Neural cell (in vitro differentiated cells): ENCODE results near the gene NOX4. TPM values are rescaled to one million over a fixed set of nuclear protein-coding genes. Genes with fewer than 3 reads are reported as not detected.

Experiments
- H2AFZ ChIP-seq: fragments of 200-600, 300-800 bp; sonication (generic), shearing (Covaris generic); 2 replicates; pipeline ENCODE4 v1.6.0; 2014; ENCODE audit warnings: low read depth, mild to moderate bottlenecking, antibody characterized with exemption, low read length, moderate library complexity
- H3F3A ChIP-seq: fragments of 200-600 bp; shearing (Covaris generic); 2 replicates; pipeline ENCODE4 v1.6.1; 2016; ENCODE audit warnings: mild to moderate bottlenecking, moderate library complexity, mixed read lengths, antibody characterized with exemption, low read length; ENCODE audit not compliant: insufficient read depth, poor library complexity, severe bottlenecking
- H3K27ac ChIP-seq: fragments of 200-600, 300-800 bp; sonication (generic), shearing (Covaris generic); 2 replicates; pipeline ENCODE4 v1.5.1; 2014; ENCODE audit warnings: mild to moderate bottlenecking, low read length, moderate library complexity
- H3K27me3 ChIP-seq: fragments of 300-800, 200-600 bp; sonication (generic), shearing (Covaris generic); 2 replicates; pipeline ENCODE4 v1.6.0; 2014; ENCODE audit warnings: mild to moderate bottlenecking, low read depth, low read length, moderate library complexity; ENCODE audit not compliant: insufficient read depth
- H3K36me3 ChIP-seq: fragments of 300-800, 200-600 bp; sonication (generic), shearing (Covaris generic); 2 replicates; pipeline ENCODE4 v1.5.1; 2014; ENCODE audit warnings: mild to moderate bottlenecking, antibody characterized with exemption, low read length, moderate library complexity; ENCODE audit not compliant: insufficient read depth
- H3K4me2 ChIP-seq: fragments of 300-800, 200-600 bp; sonication (generic), shearing (Covaris generic); 2 replicates; pipeline ENCODE4 v1.6.0; 2014; ENCODE audit warnings: mild to moderate bottlenecking, low read length
- H3K4me3 ChIP-seq: fragments of 300-800, 200-600 bp; sonication (generic), shearing (Covaris generic); 2 replicates; pipeline ENCODE4 v1.5.1; 2014; ENCODE audit warnings: mild to moderate bottlenecking, low read length, moderate library complexity
- H3K79me2 ChIP-seq: fragments of 200-600 bp; shearing (Covaris generic); replicated peaks from 2 replicates; pipeline ENCODE4 v1.6.0; 2014; ENCODE audit warnings: mild to moderate bottlenecking, low read length, moderate library complexity; ENCODE audit not compliant: insufficient read depth
- H3K9ac ChIP-seq: fragments of 300-800, 200-600 bp; sonication (generic), shearing (Covaris generic); 2 replicates; pipeline ENCODE4 v1.6.1; 2016; ENCODE audit warnings: mild to moderate bottlenecking, low read length, mixed read lengths
- H3K9me2 ChIP-seq: fragments of 200-600 bp; shearing (Covaris generic); 2 replicates; pipeline ENCODE4 v1.6.1; 2016; ENCODE audit warnings: mild to moderate bottlenecking, low read length, mixed read lengths; ENCODE audit not compliant: insufficient read depth
- H3K9me3 ChIP-seq: fragments of 200-600, 300-800 bp; sonication (generic), shearing (Covaris generic); 2 replicates; pipeline ENCODE4 v1.6.1; 2016; ENCODE audit warnings: mild to moderate bottlenecking, mixed run types, low read length, moderate library complexity, mixed read lengths
- H4K20me1 ChIP-seq: fragments of 200-600 bp; shearing (Covaris generic); 2 replicates; pipeline ENCODE4 v1.6.1; 2016; ENCODE audit warnings: mild to moderate bottlenecking, mixed run types; ENCODE audit not compliant: insufficient read depth
- EP300 ChIP-seq: fragments of 450-650 bp; conservative IDR thresholded peaks from 2 replicates; pipeline ENCODE4 v1.6.1; 2014; ENCODE audit warnings: antibody characterized with exemption, mild to moderate bottlenecking, moderate library complexity; ENCODE audit not compliant: poor library complexity, severe bottlenecking
- EZH2 ChIP-seq: fragments of 200-600, 300-800 bp; shearing (Covaris generic), sonication (generic); IDR thresholded peaks from 2 replicates; pipeline ENCODE4 v1.6.1; 2014; ENCODE audit warnings: antibody characterized with exemption, low read length, borderline replicate concordance, mild to moderate bottlenecking; ENCODE audit not compliant: insufficient read depth, poor library complexity, severe bottlenecking
- MXI1 ChIP-seq: fragments of 450-650 bp; conservative IDR thresholded peaks from 2 replicates; pipeline ENCODE4 v1.6.1; 2014; ENCODE audit warnings: antibody characterized with exemption, mild to moderate bottlenecking; ENCODE audit not compliant: poor library complexity, severe bottlenecking
- POLR2AphosphoS5 ChIP-seq: IDR thresholded peaks from 2 replicates; pipeline ENCODE4 v1.6.1; 2012
- RAD21 ChIP-seq: fragments of 450-650 bp; conservative IDR thresholded peaks from 2 replicates; pipeline ENCODE4 v1.6.1; 2014; ENCODE audit warnings: antibody characterized with exemption, mild to moderate bottlenecking, moderate library complexity
- SMC3 ChIP-seq: fragments of 450-650 bp; conservative IDR thresholded peaks from 2 replicates; pipeline ENCODE4 v1.6.1; 2014; ENCODE audit warnings: antibody characterized with exemption, mild to moderate bottlenecking, moderate library complexity; ENCODE audit not compliant: poor library complexity
- TAF1 ChIP-seq: IDR thresholded peaks from 2 replicates; pipeline ENCODE4 v1.6.1; 2012; ENCODE audit warnings: low read depth
- polyA plus RNA-seq: library from polyadenylated mRNA; depleted of rRNA; stranded (reverse); fragments of >200 nt; gene quantifications from 2 replicates; pipeline ENCODE4 v1.2.3, GENCODE V29; 2014
- TF ChIP-seq, protein P1 (sequence below): IDR thresholded peaks from 2 replicates; pipeline ENCODE4 v1.6.1; 2012; ENCODE audit warnings: borderline replicate concordance
- TF ChIP-seq, protein P2 (sequence below): fragments of 450-650 bp; IDR thresholded peaks from 2 replicates; pipeline ENCODE4 v1.5.1; 2014; ENCODE audit warnings: antibody characterized with exemption, mild to moderate bottlenecking, moderate library complexity; ENCODE audit not compliant: poor library complexity, severe bottlenecking

NOX4 gene
- polyA plus RNA-seq, 1 donor from 2014 or later, result 0.71 TPM

DNA sequence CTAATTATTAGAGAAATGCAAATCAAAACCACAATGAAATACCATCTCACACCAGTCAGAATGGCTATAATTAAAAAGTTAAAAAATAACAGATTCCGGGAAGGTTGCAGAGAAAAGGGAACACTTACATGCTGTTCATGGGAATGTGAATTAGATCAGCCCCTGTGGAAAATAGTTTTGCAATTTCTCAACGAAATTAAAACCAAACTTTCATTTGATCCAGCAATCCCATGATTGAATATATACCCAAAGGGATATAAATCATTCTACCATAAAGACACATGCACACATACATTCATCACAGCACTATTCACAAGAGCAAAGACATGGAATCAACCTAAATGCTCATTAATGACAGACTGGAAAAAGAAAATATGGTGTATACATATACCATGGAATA, 32.5 kb downstream of the NOX4 start:
- H3K4me2 ChIP-seq, result no peak overlapping the region
- no peaks in the 10 kb centered on the region for H3F3A ChIP-seq
- H3K27ac ChIP-seq, result no peak overlapping the region
- H3K4me3 ChIP-seq, result no peak overlapping the region
- no peaks in the 10 kb centered on the region for H3K79me2 ChIP-seq
- H3K9ac ChIP-seq, result no peak overlapping the region
- H3K9me3 ChIP-seq, result no peaks in the 10 kb centered on the region
- H3K27me3 ChIP-seq, result no peaks in the 10 kb centered on the region
- no peaks in the 10 kb centered on the region for H3K9me2 ChIP-seq
- no peak overlapping the region for H2AFZ ChIP-seq
- H4K20me1 ChIP-seq, result no peaks in the 10 kb centered on the region
- no peaks in the 10 kb centered on the region for H3K36me3 ChIP-seq
- no peak for TF ChIP-seq MXI1
- TF ChIP-seq TAF1, result no peak
- TF ChIP-seq EZH2, result no peak
- TF ChIP-seq POLR2AphosphoS5, result no peak
- TF ChIP-seq EP300, result no peak
- TF ChIP-seq, protein P1, sequence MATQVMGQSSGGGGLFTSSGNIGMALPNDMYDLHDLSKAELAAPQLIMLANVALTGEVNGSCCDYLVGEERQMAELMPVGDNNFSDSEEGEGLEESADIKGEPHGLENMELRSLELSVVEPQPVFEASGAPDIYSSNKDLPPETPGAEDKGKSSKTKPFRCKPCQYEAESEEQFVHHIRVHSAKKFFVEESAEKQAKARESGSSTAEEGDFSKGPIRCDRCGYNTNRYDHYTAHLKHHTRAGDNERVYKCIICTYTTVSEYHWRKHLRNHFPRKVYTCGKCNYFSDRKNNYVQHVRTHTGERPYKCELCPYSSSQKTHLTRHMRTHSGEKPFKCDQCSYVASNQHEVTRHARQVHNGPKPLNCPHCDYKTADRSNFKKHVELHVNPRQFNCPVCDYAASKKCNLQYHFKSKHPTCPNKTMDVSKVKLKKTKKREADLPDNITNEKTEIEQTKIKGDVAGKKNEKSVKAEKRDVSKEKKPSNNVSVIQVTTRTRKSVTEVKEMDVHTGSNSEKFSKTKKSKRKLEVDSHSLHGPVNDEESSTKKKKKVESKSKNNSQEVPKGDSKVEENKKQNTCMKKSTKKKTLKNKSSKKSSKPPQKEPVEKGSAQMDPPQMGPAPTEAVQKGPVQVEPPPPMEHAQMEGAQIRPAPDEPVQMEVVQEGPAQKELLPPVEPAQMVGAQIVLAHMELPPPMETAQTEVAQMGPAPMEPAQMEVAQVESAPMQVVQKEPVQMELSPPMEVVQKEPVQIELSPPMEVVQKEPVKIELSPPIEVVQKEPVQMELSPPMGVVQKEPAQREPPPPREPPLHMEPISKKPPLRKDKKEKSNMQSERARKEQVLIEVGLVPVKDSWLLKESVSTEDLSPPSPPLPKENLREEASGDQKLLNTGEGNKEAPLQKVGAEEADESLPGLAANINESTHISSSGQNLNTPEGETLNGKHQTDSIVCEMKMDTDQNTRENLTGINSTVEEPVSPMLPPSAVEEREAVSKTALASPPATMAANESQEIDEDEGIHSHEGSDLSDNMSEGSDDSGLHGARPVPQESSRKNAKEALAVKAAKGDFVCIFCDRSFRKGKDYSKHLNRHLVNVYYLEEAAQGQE, result no peak
- TF ChIP-seq, protein P2, sequence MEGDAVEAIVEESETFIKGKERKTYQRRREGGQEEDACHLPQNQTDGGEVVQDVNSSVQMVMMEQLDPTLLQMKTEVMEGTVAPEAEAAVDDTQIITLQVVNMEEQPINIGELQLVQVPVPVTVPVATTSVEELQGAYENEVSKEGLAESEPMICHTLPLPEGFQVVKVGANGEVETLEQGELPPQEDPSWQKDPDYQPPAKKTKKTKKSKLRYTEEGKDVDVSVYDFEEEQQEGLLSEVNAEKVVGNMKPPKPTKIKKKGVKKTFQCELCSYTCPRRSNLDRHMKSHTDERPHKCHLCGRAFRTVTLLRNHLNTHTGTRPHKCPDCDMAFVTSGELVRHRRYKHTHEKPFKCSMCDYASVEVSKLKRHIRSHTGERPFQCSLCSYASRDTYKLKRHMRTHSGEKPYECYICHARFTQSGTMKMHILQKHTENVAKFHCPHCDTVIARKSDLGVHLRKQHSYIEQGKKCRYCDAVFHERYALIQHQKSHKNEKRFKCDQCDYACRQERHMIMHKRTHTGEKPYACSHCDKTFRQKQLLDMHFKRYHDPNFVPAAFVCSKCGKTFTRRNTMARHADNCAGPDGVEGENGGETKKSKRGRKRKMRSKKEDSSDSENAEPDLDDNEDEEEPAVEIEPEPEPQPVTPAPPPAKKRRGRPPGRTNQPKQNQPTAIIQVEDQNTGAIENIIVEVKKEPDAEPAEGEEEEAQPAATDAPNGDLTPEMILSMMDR, result no peak
- TF ChIP-seq SMC3, result no peak
- no peak for TF ChIP-seq RAD21

DNA sequence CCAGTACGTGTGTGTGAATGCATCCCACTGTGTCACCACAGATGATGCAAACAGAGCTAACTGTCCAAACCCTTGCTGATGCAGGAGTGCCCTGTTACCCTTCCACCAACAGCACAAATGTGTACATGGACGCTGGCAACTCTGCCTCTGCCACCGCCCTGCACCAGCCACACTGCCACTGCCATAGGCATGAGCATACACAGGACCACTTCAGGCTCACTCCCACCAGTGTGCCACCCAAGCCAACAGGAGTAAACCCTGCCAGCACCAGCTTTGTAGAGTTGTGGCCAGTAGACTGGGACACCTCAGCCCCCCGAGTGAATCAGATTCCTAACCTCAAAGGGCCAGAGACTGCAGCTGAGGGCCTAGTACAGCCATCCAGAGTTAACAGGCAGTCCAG, 34.0 kb downstream of the NOX4 start:
- Histone ChIP-seq H3K27ac (no peak overlapping the region), H3K4me2 (no peak overlapping the region), H3K9ac (no peak overlapping the region), H4K20me1 (no peaks in the 10 kb centered on the region), H2AFZ (no peak overlapping the region), H3K9me3 (no peaks in the 10 kb centered on the region), H3K79me2 (no peaks in the 10 kb centered on the region), H3K4me3 (no peak overlapping the region), H3K36me3 (no peaks in the 10 kb centered on the region), H3K9me2 (no peaks in the 10 kb centered on the region), H3F3A (no peaks in the 10 kb centered on the region), H3K27me3 (no peaks in the 10 kb centered on the region)
- TF ChIP-seq TAF1 (no peak), POLR2AphosphoS5 (no peak), EZH2 (no peak), RAD21 (no peak), EP300 (no peak), MXI1 (no peak), SMC3 (no peak)
- TF ChIP-seq, protein P1, result no peak
- TF ChIP-seq, protein P2, result no peak
